H1 (cell line): ENCODE results near the gene TGM3. TPM values are rescaled to one million over a fixed set of nuclear protein-coding genes. Genes with fewer than 3 reads are reported as not detected.
A peak's percentile ranks its signal among the peaks of the same experiment; 100 is the strongest.

Source experiments
- CTCF ChIA-PET: fragments of 300-600 bp; sonication (Branson Sonifier 250); formaldehyde crosslinking; loops from one replicate; lab custom pipeline; 2021; ENCODE audit not compliant: partially characterized antibody; lab: Charles Lee
- POLR2A ChIA-PET: fragments of 300-600 bp; sonication (Branson Sonifier 250); formaldehyde crosslinking; loops from one replicate; lab custom pipeline; 2021; ENCODE audit warnings: inconsistent platforms; ENCODE audit not compliant: partially characterized antibody; lab: Charles Lee
- DNase-seq, 2 experiments: peaks; one replicate each; pipeline versions ENCODE4 v3.0.0 to v3.0.0-alpha.2; 2010 to 2022; ENCODE audit warnings: low spot score in 2 of 2, low read depth in 1 of 2, mixed read lengths in 1 of 2
- FAIRE-seq: peaks from 2 replicates; lab custom pipeline; 2011; peaks lifted over from hg19 to GRCh38; lab: Jason Lieb, UNC
- H2AFZ ChIP-seq: 2 replicates; pipeline ENCODE4 v1.8.1; 2012; ENCODE audit warnings: low read length, inconsistent platforms
- H2AK5ac ChIP-seq: 2 replicates; pipeline ENCODE4 v1.6.1; 2013; ENCODE audit warnings: low read depth, low read length
- H2BK120ac ChIP-seq: replicated peaks from 2 replicates; pipeline ENCODE3; 2013; ENCODE audit warnings: low read depth, low read length, inconsistent platforms
- H2BK12ac ChIP-seq: 2 replicates; pipeline ENCODE4 v1.6.1; 2013; ENCODE audit warnings: low read depth, low read length
- H2BK15ac ChIP-seq: 2 replicates; pipeline ENCODE4 v1.6.1; 2013; ENCODE audit warnings: low read length
- H2BK20ac ChIP-seq: 2 replicates; pipeline ENCODE4 v1.6.1; 2013; ENCODE audit warnings: low read length
- H2BK5ac ChIP-seq: 2 replicates; pipeline ENCODE4 v1.6.1; 2013; ENCODE audit warnings: low read depth, low read length
- H3K14ac ChIP-seq: 2 replicates; pipeline ENCODE4 v1.6.1; 2013; ENCODE audit warnings: inconsistent platforms; ENCODE audit not compliant: insufficient read length
- H3K18ac ChIP-seq: 2 replicates; pipeline ENCODE4 v1.6.1; 2013; ENCODE audit warnings: low read length; ENCODE audit errors: extremely low read depth
- H3K23ac ChIP-seq: 2 replicates; pipeline ENCODE4 v1.6.1; 2013; ENCODE audit warnings: inconsistent platforms; ENCODE audit not compliant: insufficient read length
- H3K23me2 ChIP-seq: 2 replicates; pipeline ENCODE4 v1.6.1; 2013; ENCODE audit warnings: low read depth, low read length
- H3K27ac ChIP-seq: 2 replicates; pipeline ENCODE4 v1.6.1; 2011; ENCODE audit warnings: low read depth, low read length, inconsistent platforms
- H3K27me3 ChIP-seq, 4 experiments: replicated peaks in 1 of 4; 1 replicate in 1 of 4; 2 replicates in 3 of 4; pipeline versions ENCODE4 v1.6.1 to v1.8.1; 2011 to 2013; ENCODE audit warnings: low read length in 3 of 4, mild to moderate bottlenecking in 3 of 4, inconsistent platforms in 2 of 4, mixed read lengths in 2 of 4, moderate library complexity in 1 of 4; ENCODE audit not compliant: control insufficient read depth in 3 of 4, insufficient read depth in 3 of 4; ENCODE audit errors: extremely low read depth in 1 of 4
- H3K36me3 ChIP-seq, 4 experiments: 2 replicates each; pipeline versions ENCODE4 v1.6.1 to v1.8.1; 2011 to 2013; ENCODE audit warnings: mild to moderate bottlenecking in 4 of 4, low read length in 3 of 4, moderate library complexity in 2 of 4, control low read depth in 1 of 4, inconsistent platforms in 1 of 4; ENCODE audit not compliant: insufficient read depth in 4 of 4, control insufficient read depth in 2 of 4
- H3K4ac ChIP-seq: replicated peaks from 2 replicates; pipeline ENCODE3; 2013; ENCODE audit warnings: low read length, low read depth, mixed read lengths, inconsistent platforms; ENCODE audit not compliant: insufficient read length
- H3K4me1 ChIP-seq, 4 experiments: replicated peaks in 1 of 4; 1 replicate in 1 of 4; 2 replicates in 3 of 4; pipeline versions ENCODE4 v1.6.1 to v1.8.1; 2011 to 2013; ENCODE audit warnings: low read length in 3 of 4, inconsistent platforms in 2 of 4, mixed read lengths in 1 of 4; ENCODE audit not compliant: insufficient read depth in 4 of 4, control insufficient read depth in 3 of 4
- H3K4me2 ChIP-seq, 2 experiments: 2 replicates each; pipeline versions ENCODE4 v1.6.1 to v1.8.1; 2011 to 2013; ENCODE audit warnings: low read depth in 2 of 2, low read length in 2 of 2, control low read depth in 1 of 2, inconsistent platforms in 1 of 2, mild to moderate bottlenecking in 1 of 2; ENCODE audit not compliant: insufficient read depth in 1 of 2
- H3K4me3 ChIP-seq, 4 experiments: fragments of 200-600, 300-600 bp in 1 of 4; sonication (generic), shearing (Covaris generic), sonication (Bioruptor Twin) in 1 of 4; 2 replicates each; pipeline versions ENCODE4 v1.5.1 to v1.8.1; 2011 to 2016; ENCODE audit warnings: low read length in 4 of 4, low read depth in 3 of 4, control low read depth in 2 of 4, inconsistent platforms in 2 of 4, mild to moderate bottlenecking in 2 of 4, mixed read lengths in 1 of 4, moderate library complexity in 1 of 4; ENCODE audit not compliant: insufficient read depth in 2 of 4; ENCODE audit errors: extremely low read depth in 1 of 4
- H3K56ac ChIP-seq: replicated peaks from 2 replicates; pipeline ENCODE3; 2013; ENCODE audit warnings: low read depth, mild to moderate bottlenecking, mixed read lengths, low read length, inconsistent platforms; ENCODE audit not compliant: insufficient read length
- H3K79me1 ChIP-seq: 2 replicates; pipeline ENCODE4 v1.6.1; 2013; ENCODE audit warnings: low read depth, low read length, control low read depth
- H3K79me2 ChIP-seq, 2 experiments: 2 replicates each; pipeline versions ENCODE4 v1.6.1 to v1.8.1; 2012 to 2013; ENCODE audit warnings: low read length in 2 of 2, mild to moderate bottlenecking in 2 of 2, inconsistent platforms in 1 of 2; ENCODE audit not compliant: insufficient read depth in 2 of 2, control insufficient read depth in 1 of 2
- H3K9ac ChIP-seq, 4 experiments: replicated peaks in 1 of 4; 1 replicate in 1 of 4; 2 replicates in 3 of 4; pipeline versions ENCODE4 v1.6.1 to v1.8.1; 2011 to 2013; ENCODE audit warnings: low read depth in 3 of 4, low read length in 3 of 4, control low read depth in 2 of 4, mild to moderate bottlenecking in 2 of 4, moderate library complexity in 2 of 4, inconsistent platforms in 1 of 4; ENCODE audit errors: extremely low read depth in 1 of 4
- H3K9me3 ChIP-seq, 2 experiments: 2 replicates each; pipeline versions ENCODE4 v1.6.1 to v1.8.1; 2012 to 2013; ENCODE audit warnings: mild to moderate bottlenecking in 2 of 2, moderate library complexity in 2 of 2, control low read depth in 1 of 2, inconsistent platforms in 1 of 2, low read depth in 1 of 2, low read length in 1 of 2, mixed read lengths in 1 of 2; ENCODE audit not compliant: insufficient read depth in 2 of 2
- H4K20me1 ChIP-seq, 2 experiments: replicated peaks in 1 of 2; 2 replicates each; pipeline versions ENCODE3 to v1.8.1; 2011 to 2013; ENCODE audit warnings: inconsistent platforms in 2 of 2, low read length in 2 of 2, mild to moderate bottlenecking in 1 of 2; ENCODE audit not compliant: insufficient read depth in 2 of 2, control insufficient read depth in 1 of 2
- H4K5ac ChIP-seq: 2 replicates; pipeline ENCODE4 v1.6.1; 2013; ENCODE audit warnings: low read length, low read depth, mixed read lengths, inconsistent platforms; ENCODE audit not compliant: insufficient read length
- H4K8ac ChIP-seq: 2 replicates; pipeline ENCODE4 v1.8.0; 2013; ENCODE audit warnings: mild to moderate bottlenecking, moderate library complexity, low read length, inconsistent platforms; ENCODE audit not compliant: insufficient read depth; ENCODE audit errors: extremely low read depth
- H4K91ac ChIP-seq: replicated peaks from 2 replicates; pipeline ENCODE3; 2013; ENCODE audit warnings: low read length, mixed read lengths, inconsistent platforms; ENCODE audit not compliant: insufficient read length
- ASH2L ChIP-seq: fragments of 200-600, 300-600 bp; sonication (generic); IDR thresholded peaks from one replicate; pipeline ENCODE4 v1.7.1; 2017; ENCODE audit warnings: low read length
- E2F6 ChIP-seq: IDR thresholded peaks from 2 replicates; pipeline ENCODE4 v1.6.1; 2012; ENCODE audit warnings: inconsistent platforms
- KDM1A ChIP-seq: fragments of 200-600, 300-600 bp; sonication (generic); IDR thresholded peaks from 2 replicates; pipeline ENCODE4 v1.7.1; 2016; ENCODE audit warnings: mild to moderate bottlenecking, low read length, borderline replicate concordance
- PHF8 ChIP-seq: fragments of 200-600 bp; sonication (generic); conservative IDR thresholded peaks from 2 replicates; pipeline ENCODE4 v1.7.1; 2012; ENCODE audit warnings: low read depth, mild to moderate bottlenecking, inconsistent platforms, low read length, moderate library complexity
- POLR2A ChIP-seq, 2 experiments: IDR thresholded peaks; 1 replicate in 1 of 2; 2 replicates in 1 of 2; pipeline ENCODE4 v1.6.1; 2011; ENCODE audit warnings: low read depth in 2 of 2, low read length in 2 of 2, mild to moderate bottlenecking in 2 of 2; ENCODE audit errors: control extremely low read depth in 1 of 2
- RBBP5 ChIP-seq: IDR thresholded peaks from 2 replicates; pipeline ENCODE4 v1.7.1; 2012; ENCODE audit warnings: low read depth, mild to moderate bottlenecking, inconsistent platforms, low read length, moderate library complexity, borderline replicate concordance
- WGBS, 2 experiments: shearing (Covaris generic) in 1 of 2; methylation state at CpG; one replicate each; pipeline versions ENCODE4 v1.1.6 to v1.1.7; 2013 to 2015; ENCODE audit warnings: low lambda C conversion rate in 2 of 2, mixed read lengths in 2 of 2, inconsistent platforms in 1 of 2, low coverage in 1 of 2, missing lambda C conversion rate in 1 of 2; ENCODE audit not compliant: insufficient replicate concordance in 2 of 2, insufficient coverage in 1 of 2, insufficient read length in 1 of 2; ENCODE audit errors: extremely low coverage in 1 of 2, missing lambda C conversion rate in 1 of 2; 5-methylcytosine and 5-hydroxymethylcytosine counted together
- polyA plus RNA-seq, 7 experiments: library from polyadenylated mRNA; depleted of rRNA in 3 of 7; stranded (reverse) in 5 of 7; unstranded in 2 of 7; fragments of >200 nt in 5 of 7; fragments of 200-250 nt in 2 of 7; gene quantifications; 1 replicate in 5 of 7; 2 replicates in 1 of 7; 4 replicates in 1 of 7; pipeline versions ENCODE4 v1.2.1 to v1.2.3, GENCODE V29; 2011 to 2013; ENCODE audit warnings: missing spikeins in 2 of 7, mixed read lengths in 2 of 7
- total RNA-seq: library from RNA; stranded (reverse); fragmentation: NEBNext Ultra II Directional; extraction: Animal tissue kit (Norgen Biotek cat#: 25700); gene quantifications from 2 replicates; pipeline ENCODE4 v1.2.1, GENCODE V29; 2021

The TGM3 gene
- total and polyA plus RNA-seq, 2 of the 8 experiments (the other 6 are each of a cell fraction or from before 2014, with no cell fraction given), result 0.12 TPM; not detected in 1

- H3K23ac ChIP-seq, result no peak overlapping the region
- H3K4me1 ChIP-seq, result peaks cover 0 to 12% (median 9%) of the 10 kb centered on the region in 4 experiments; a peak in 6 of 7 replicates
- H3K79me1 ChIP-seq, result no peaks in the 10 kb centered on the region
- no peaks in the 10 kb centered on the region for H3K23me2 ChIP-seq
- no peaks in the 10 kb centered on the region for H3K27me3 ChIP-seq
- no peak overlapping the region for H2BK12ac ChIP-seq
- WGBS, 2 experiments, result 87% methylated on average over 7 of the region's 7 CpGs; no CpG with 5 or more reads in 1 of the 2 experiments
- H2BK120ac ChIP-seq, result no peak overlapping the region
- no peak overlapping the region for H3K4me3 ChIP-seq
- H2BK15ac ChIP-seq, result no peak overlapping the region
- no peak overlapping the region for H3K18ac ChIP-seq
- H2AFZ ChIP-seq, result no peak overlapping the region
- H4K8ac ChIP-seq, result no peak overlapping the region
- DNase-seq (no peak), FAIRE-seq (no peak)
- H3K9me3 ChIP-seq, result no peaks in the 10 kb centered on the region; a peak in 1 of 4 replicates
- no peaks in the 10 kb centered on the region for H3K36me3 ChIP-seq
- H3K4ac ChIP-seq, result no peak overlapping the region
- H4K5ac ChIP-seq, result no peak overlapping the region
- H4K20me1 ChIP-seq, result no peaks in the 10 kb centered on the region
- H2AK5ac ChIP-seq, result no peak overlapping the region; the same call in 1 of the 2 replicates
- ChIA-PET CTCF (interaction anchor here (2.9 to 10.7 kb wide), 2 partner anchors 9 to 20 kb away, joined by 16 to 210 read pairs; no protein-coding TSS in a partner anchor), POLR2A (no interaction called here)
- no peak overlapping the region for H4K91ac ChIP-seq
- no peaks in the 10 kb centered on the region for H3K79me2 ChIP-seq
- no peak overlapping the region for H3K14ac ChIP-seq
- TF ChIP-seq KDM1A, result peak; percentile 57; the same call in 1 of the 2 replicates
- no peak for TF ChIP-seq RBBP5
- TF ChIP-seq ASH2L, result no peak
- TF ChIP-seq PHF8, result no peak
- no peak for TF ChIP-seq E2F6
- no peak for TF ChIP-seq POLR2A (IDR thresholded peaks at IDR 0.05; ENCODE audit: control extremely low read depth in 1 of 2, low read depth in 2 of 2, low read length in 2 of 2)
- no peak overlapping the region; the same call in 1 of the 2 replicates for H2BK20ac ChIP-seq
- no peak overlapping the region for H2BK5ac ChIP-seq
- H3K27ac ChIP-seq, result no peak overlapping the region
- H3K4me2 ChIP-seq, result no peak overlapping the region; a peak in 1 of 4 replicates
- H3K56ac ChIP-seq, result no peak overlapping the region
- no peak overlapping the region for H3K9ac ChIP-seq
Observed at GRCh38 chr20:2378893-2379292, 83.1 kb downstream of the TGM3 start.
